ENCODE results near the gene TDP1. TPM values are rescaled to one million over a fixed set of nuclear protein-coding genes. Genes with fewer than 3 reads are reported as not detected.
"Not testable (repeated sequence)": the region's sequence is repeated elsewhere in the genome, so short reads cannot be mapped to it uniquely, and the experiment has no call there.

Gene TDP1
- total and polyA plus RNA-seq, 3 donors from 2014 or later: 37.0 to 55.2 (median 43.1) TPM

DNA sequence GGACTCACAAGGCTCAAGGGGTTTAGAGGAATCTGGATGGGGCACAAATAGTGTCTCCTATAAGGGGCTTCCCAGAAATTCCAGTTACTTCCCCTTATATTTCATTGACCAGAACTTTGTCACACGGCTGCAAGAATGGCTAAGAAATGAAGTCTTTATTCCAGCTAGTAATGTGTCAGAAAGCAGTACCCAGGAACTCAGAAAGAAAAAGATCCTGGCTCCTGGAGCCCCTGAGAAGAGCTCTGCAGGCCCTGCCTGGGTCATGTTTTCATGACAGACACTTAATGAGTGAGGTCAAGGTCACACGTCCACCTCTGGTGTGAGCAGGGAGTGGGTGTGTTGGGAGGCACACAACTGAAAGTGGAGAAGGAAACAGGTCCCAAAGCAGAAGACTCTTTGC is 123.8 kb downstream of the TDP1 start:
- Histone ChIP-seq H3K4me3 (no peak overlapping the region), H3K9me3 (no peaks in the 10 kb centered on the region), H3K36me3 (ENCODE audit: low read depth, missing control alignments) (no peaks in the 10 kb centered on the region), H3K27me3 (no peaks in the 10 kb centered on the region), H3K4me1 (no peaks in the 10 kb centered on the region), H3K27ac (no peak overlapping the region)
- intact Hi-C loops (cut with DNase I; ENCODE audit: low total_unique reads): no loop called here
- TF ChIP-seq, protein P1, sequence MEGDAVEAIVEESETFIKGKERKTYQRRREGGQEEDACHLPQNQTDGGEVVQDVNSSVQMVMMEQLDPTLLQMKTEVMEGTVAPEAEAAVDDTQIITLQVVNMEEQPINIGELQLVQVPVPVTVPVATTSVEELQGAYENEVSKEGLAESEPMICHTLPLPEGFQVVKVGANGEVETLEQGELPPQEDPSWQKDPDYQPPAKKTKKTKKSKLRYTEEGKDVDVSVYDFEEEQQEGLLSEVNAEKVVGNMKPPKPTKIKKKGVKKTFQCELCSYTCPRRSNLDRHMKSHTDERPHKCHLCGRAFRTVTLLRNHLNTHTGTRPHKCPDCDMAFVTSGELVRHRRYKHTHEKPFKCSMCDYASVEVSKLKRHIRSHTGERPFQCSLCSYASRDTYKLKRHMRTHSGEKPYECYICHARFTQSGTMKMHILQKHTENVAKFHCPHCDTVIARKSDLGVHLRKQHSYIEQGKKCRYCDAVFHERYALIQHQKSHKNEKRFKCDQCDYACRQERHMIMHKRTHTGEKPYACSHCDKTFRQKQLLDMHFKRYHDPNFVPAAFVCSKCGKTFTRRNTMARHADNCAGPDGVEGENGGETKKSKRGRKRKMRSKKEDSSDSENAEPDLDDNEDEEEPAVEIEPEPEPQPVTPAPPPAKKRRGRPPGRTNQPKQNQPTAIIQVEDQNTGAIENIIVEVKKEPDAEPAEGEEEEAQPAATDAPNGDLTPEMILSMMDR (IDR thresholded peaks at IDR 0.05): no peak
- TF ChIP-seq POLR2A (IDR thresholded peaks at IDR 0.05): no peak
- no peak for DNase-seq
- 57 to 73% methylated on average over 2 of the region's 2 CpGs for WGBS, 2 donors

DNA sequence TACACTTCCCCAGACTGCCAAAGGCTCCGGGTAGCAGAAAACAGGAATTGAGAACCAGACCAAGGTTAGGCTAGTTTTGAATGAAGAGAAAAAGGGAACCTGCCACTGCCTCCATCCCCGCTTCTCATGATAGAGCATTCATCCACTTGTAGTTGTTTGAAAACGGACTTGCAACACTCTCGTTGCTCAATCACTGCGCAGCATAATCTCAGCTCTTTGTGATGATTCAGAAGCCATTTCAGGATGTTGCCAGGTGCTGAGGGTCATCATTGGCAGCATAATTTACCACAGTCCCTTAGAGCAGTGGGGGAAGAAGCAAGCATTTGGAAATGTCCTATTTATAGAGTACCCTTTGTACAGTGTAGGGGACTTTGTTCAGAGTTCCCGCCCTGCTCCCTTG is 131.7 kb downstream of the TDP1 start:
- intact Hi-C loops (cut with DNase I; ENCODE audit: low total_unique reads): no loop called here
- DNase-seq: peak; percentile 45

DNA sequence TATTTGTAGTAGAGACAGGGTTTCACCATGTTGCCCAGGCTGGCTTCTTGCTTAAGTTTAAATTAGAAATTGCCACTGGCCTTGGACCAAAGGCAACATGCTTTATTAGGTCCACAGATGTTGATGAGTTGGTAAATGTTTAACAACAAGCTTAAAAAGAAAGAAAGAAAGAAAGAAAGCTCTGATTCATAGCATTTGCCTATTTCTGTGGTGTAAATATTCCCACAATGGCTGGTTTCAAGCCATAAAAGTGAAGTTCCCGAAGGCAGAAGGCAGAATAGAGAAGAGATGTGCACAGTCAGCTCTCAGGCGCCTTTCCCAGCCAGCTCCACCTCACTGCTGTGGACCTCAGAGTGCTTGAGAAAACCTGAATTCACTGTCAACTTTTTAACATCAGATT is 132.4 kb downstream of the TDP1 start:
- Histone ChIP-seq H3K4me3 (no peak overlapping the region), H3K27ac (no peak overlapping the region), H3K36me3 (ENCODE audit: low read depth, missing control alignments) (no peaks in the 10 kb centered on the region), H3K27me3 (no peaks in the 10 kb centered on the region), H3K9me3 (no peaks in the 10 kb centered on the region), H3K4me1 (no peaks in the 10 kb centered on the region)
- no peak for DNase-seq
- intact Hi-C loops (cut with DNase I; ENCODE audit: low total_unique reads): no loop called here
- no peak for TF ChIP-seq POLR2A (IDR thresholded peaks at IDR 0.05)
- TF ChIP-seq, protein P1 (IDR thresholded peaks at IDR 0.05): no peak
- WGBS, 2 donors: 85 to 86% methylated on average over 2 of the region's 2 CpGs

More for the DNA sequence above, 131.7 kb downstream of the TDP1 start:
- Histone ChIP-seq H3K9me3 (no peaks in the 10 kb centered on the region), H3K27ac (no peak overlapping the region), H3K36me3 (ENCODE audit: low read depth, missing control alignments) (no peaks in the 10 kb centered on the region), H3K27me3 (no peaks in the 10 kb centered on the region), H3K4me3 (no peak overlapping the region), H3K4me1 (no peaks in the 10 kb centered on the region)
- no peak for TF ChIP-seq POLR2A (IDR thresholded peaks at IDR 0.05)
- TF ChIP-seq, protein P1 (IDR thresholded peaks at IDR 0.05): no peak
- 81 to 85% methylated on average over 6 of the region's 6 CpGs for WGBS, 2 donors

DNA sequence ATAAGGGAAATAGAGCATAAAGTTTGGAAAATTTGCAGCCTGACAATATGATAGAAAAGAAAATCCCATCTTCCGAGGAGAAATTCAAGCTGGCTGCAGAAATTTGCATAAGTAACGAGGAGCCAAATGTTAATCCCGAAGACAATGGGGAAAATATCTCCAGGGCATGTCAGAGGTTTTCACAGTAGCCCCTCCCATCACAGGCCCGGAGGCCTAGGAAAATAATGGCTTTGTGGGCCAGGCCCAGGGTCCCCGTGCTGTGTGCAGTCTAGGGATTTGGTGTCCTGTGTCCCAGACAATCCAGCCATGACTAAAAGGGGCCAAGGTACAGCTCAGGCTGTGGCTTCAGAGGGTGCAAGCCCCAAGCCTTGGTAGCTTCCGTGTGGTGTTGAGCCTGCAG is 133.8 kb downstream of the TDP1 start:
- not testable (repeated sequence) for H3K27ac ChIP-seq, H3K4me3 ChIP-seq, H3K4me1 ChIP-seq

DNA sequence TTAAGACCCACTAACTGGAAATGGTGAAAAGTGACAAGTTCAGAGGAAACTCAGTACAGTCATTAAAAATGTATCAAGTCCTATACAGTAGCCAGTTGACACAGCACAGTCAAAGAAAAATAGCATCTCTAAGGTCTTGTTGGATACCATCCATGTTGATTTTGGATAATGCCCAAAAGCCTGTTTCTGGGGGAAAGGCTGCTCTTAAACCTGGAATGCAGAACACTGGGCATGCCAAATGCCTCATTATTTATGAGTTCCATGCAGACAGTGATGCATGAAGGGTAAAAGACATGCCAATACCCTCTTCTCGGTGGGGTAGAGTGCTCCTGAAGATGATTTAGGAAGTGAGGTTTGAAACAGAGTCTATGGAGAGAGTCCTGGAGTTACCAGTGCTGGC is 135.7 kb downstream of the TDP1 start:
- Histone ChIP-seq H3K27me3 (no peaks in the 10 kb centered on the region), H3K9me3 (no peaks in the 10 kb centered on the region), H3K4me1 (no peaks in the 10 kb centered on the region), H3K4me3 (no peak overlapping the region), H3K36me3 (ENCODE audit: low read depth, missing control alignments) (no peaks in the 10 kb centered on the region), H3K27ac (no peak overlapping the region)
- no peak for DNase-seq
- 17 to 40% methylated on average over 1 of the region's 1 CpG for WGBS, 2 donors
- TF ChIP-seq, protein P1 (IDR thresholded peaks at IDR 0.05): no peak
- no peak for TF ChIP-seq POLR2A (IDR thresholded peaks at IDR 0.05)
- intact Hi-C loops (cut with DNase I; ENCODE audit: low total_unique reads): no loop called here

More for the DNA sequence above, 133.8 kb downstream of the TDP1 start:
- H3K27me3 ChIP-seq; intact Hi-C loops (cut with DNase I; ENCODE audit: low total_unique reads); H3K36me3 ChIP-seq (ENCODE audit: low read depth, missing control alignments); DNase-seq; H3K9me3 ChIP-seq: not testable (repeated sequence)
- WGBS, 2 donors: 78 to 81% methylated on average over 5 to 6 of the region's 6 CpGs
